T47D (cell line): ENCODE results near the gene C19orf25.

ENCODE experiments used
- DNase-seq, 2 experiments: peaks; one replicate each; pipeline versions ENCODE4 v3.0.0 to v3.0.0-alpha.2; 2011 to 2012; ENCODE audit warnings: low read depth in 1 of 2, low spot score in 1 of 2
- JUND ChIP-seq: IDR thresholded peaks from 2 replicates; pipeline ENCODE4 v1.6.1; 2012; ENCODE audit warnings: low read depth
- in situ Hi-C: cut with HindIII; loops from 2 replicates; pipeline ENCODE4 v1.10.0; 2016; ENCODE audit warnings: low sequenced_read_pairs, low pct_unique_long_range_greater_than_20kb

C19orf25 gene

DNA sequence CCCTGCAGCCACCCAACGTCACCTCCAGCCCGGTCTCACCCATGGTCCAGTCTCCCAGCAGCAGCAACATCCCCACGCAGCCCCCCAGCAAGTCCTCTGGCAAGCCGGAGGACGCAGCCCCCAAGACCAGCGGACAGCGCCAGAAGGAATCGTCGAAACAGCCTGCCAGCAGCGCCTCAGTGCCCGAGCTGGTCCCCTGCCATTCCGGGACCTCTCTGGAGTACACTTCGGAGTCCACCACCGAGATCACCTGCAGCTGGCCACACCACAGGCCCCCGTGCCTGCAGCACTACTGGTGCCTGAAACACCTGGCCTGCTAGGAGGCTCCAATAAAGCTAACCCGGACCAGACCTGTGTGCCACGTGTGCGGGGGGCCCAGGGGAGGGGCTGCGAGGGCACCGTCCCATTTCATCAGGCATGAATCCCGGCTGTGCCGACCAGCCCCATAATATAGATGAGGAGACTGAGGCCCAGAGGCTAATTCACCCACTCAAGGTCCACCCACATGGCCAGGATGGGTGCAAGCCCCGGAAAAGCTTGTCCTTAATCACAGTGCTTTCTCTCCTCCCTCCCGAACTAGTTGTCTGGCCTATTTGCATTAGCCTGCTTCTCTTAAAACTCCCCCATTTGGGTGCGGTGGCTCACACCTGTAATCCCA, 18.7 kb upstream of the C19orf25 start:
- in situ Hi-C loops, result no loop called here
- TF ChIP-seq JUND, result no peak

GRCh38 chr19:1496714-1497577, 17.9 kb upstream of the C19orf25 start:
- DNase-seq, result no peak
- no peak for TF ChIP-seq JUND
- in situ Hi-C loops, result no loop called here

More for the DNA sequence above, 18.7 kb upstream of the C19orf25 start:
- no peak for DNase-seq

GRCh38 chr19:1495799-1496713, 17.0 kb upstream of the C19orf25 start:
- in situ Hi-C loops, result no loop called here
- TF ChIP-seq JUND, result no peak
- DNase-seq, result no peak

GRCh38 chr19:1495051-1495798, 16.2 kb upstream of the C19orf25 start:
- in situ Hi-C loops, result no loop called here
- no peak for DNase-seq
- TF ChIP-seq JUND, result no peak

DNA sequence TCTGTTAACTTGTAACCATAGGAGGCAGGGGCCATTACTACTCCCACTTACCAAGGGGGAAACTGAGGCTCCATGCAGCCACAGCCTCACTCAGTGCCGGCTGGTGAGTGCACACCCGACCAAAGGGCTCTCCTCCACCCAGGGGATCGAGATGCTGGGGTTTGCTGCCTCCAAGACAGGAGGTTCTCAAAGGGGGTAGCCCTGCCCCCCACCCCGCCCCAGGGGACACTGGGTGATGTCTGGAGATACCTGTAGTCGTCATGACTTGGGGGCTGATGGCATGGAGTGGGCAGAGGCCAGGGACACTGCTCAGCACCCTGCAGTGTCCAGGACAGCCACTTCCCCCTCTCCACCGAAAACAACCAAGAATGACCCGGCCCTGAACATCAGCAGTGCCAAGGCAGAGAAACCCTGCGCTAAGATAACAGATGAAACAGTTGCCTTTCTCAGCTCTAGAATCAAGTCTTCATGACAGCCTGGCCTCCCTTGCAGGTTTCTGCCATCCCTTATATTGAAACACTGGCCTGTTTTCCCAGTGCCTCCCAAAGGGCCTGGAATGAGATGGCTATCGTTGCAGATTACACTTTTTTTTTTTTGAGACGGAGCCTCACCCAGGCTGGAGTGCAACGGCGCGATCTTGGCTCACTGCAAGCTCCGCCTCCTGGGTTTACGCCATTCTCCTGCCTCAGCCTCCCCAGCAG, 15.2 kb upstream of the C19orf25 start:
- no peak for DNase-seq
- in situ Hi-C loops, result no loop called here
- no peak for TF ChIP-seq JUND

DNA sequence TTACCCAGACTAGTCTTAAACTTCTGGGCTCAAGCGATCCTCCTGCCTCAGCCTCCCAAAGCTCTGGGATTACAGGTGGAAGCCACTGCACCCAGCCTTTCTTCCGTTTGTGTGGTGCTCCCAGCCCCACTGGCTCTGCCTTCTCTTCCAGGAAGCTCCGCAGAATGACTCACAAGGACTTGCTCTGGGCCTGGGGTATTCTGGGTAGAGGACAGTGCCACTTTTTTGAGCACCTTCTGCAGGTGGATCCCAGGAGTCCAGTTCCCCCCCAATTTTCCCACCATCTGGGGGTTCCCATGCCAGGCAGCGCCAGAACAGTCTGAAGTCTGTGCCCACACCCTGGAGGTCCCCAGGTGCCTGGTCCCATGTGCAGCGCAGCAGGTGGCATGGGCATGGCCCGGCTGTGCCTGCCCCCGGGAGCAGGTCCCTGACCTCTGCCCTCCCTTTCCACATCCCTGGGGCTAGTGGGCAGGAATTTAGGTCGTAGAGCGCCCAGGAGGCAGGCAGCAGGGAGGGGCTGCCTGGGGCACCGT, 13.5 kb upstream of the C19orf25 start:
- in situ Hi-C loops, result no loop called here
- no peak for DNase-seq
- TF ChIP-seq JUND, result no peak

DNA sequence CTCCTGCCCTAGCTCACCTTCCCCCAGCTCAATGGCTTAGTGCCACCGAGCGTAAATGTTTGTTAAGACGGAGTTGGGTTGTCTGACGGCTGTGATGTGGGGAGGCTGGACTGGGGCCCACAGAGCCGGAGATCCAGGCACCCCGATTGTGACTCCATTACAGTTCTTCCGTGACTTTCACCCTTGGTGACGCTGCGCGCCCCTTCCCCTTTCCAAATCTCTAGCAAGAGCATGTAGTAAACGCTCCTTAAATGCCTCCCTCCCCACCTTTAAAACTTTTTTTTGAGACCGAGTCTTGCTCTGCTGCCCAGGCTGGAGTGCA, 12.8 kb upstream of the C19orf25 start:
- TF ChIP-seq JUND, result no peak
- in situ Hi-C loops, result no loop called here

DNA sequence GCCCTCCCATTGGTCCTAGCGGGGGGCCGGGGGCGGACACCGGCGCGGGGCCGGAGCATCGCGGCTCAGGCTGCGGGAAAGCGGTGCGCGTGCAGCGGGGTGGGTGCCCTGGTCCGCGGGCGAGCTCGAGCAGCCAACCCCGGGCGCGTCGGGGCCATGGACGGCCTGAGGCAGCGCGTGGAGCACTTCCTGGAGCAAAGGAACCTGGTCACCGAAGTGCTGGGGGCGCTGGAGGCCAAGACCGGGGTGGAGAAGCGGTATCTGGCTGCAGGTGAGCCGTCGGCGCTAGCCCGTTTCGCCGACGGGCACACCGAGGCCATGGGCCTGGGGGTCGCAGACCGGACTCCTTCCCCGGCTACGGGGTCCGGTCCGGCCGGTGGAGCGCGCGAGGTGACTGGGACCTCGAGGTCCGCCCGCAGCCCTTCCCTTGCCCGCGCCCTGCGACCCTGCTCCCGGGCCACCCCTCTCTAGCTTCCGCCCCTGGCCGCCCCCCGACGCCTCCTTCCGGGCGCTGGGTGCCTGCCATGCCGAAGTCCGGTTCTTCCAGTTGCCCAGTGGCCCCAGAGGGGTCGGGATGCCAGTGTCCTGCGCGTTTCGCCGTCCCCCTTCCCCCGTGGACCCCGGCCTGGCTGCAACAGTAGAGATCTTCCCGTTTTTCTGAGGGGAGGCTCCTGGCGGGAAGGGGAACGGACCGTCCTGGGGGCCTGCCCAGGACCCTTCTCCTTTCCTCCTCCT, 12.3 kb upstream of the C19orf25 start, which contains the start of gene REEP6:
TSS of gene REEP6 (plus strand) at position 68 of the 735 bp plus-strand sequence. CDS start at position 157, 89 bp downstream.
- TF ChIP-seq JUND, result no peak
- in situ Hi-C loops, result no loop called here
- DNase-seq, result peak in 1 of 2 experiments; percentile 62

More for the DNA sequence above, 12.8 kb upstream of the C19orf25 start:
- DNase-seq, result peak in 1 of 2 experiments; percentile 59

- TF ChIP-seq JUND, result no peak
- DNase-seq, result peak; percentile 95 to 98
- in situ Hi-C loops, result no loop called here
Observed at GRCh38 chr19:1490311-1491113, 11.5 kb upstream of the C19orf25 start, which contains the start of gene PCSK4. TSS of gene PCSK4 (minus strand) at chr19:1490350. CDS start at chr19:1490346, 4 bp downstream.
